Activated naive CD4-positive, alpha-beta T cell treated with anti-CD3 and anti-CD28 coated beads, Interleukin-2, amount 50 U/mL, for 24 hours (primary cell): ENCODE measurements around the gene MLLT10.
A peak's percentile ranks its signal among the peaks of the same experiment; 100 is the strongest.
"Not testable (repeated sequence)": the region's sequence is repeated elsewhere in the genome, so short reads cannot be mapped to it uniquely, and the experiment has no call there.

Experiments used
- H3K27ac Mint-ChIP-seq: one replicate; pipeline ENCODE4 v1.8.0; 2021; ENCODE audit warnings: mild to moderate bottlenecking, mixed read lengths
- H3K27me3 Mint-ChIP-seq: one replicate; pipeline ENCODE4 v1.8.0; 2021; ENCODE audit warnings: mixed read lengths
- H3K36me3 Mint-ChIP-seq: one replicate; pipeline ENCODE4 v1.8.0; 2021; ENCODE audit warnings: mixed read lengths
- H3K4me1 Mint-ChIP-seq: one replicate; pipeline ENCODE4 v1.8.0; 2021; ENCODE audit warnings: mixed read lengths
- H3K4me3 Mint-ChIP-seq: one replicate; pipeline ENCODE4 v1.8.0; 2021; ENCODE audit warnings: mild to moderate bottlenecking, mixed read lengths
- H3K9me3 Mint-ChIP-seq: one replicate; pipeline ENCODE4 v1.8.0; 2021; ENCODE audit warnings: mixed read lengths

Gene MLLT10

GRCh38 chr10:21607907-21608306, 73.9 kb downstream of the MLLT10 start:
- Mint-ChIP-seq H3K27ac (no peak overlapping the region), H3K9me3 (peaks cover 13% of the 10 kb centered on the region), H3K36me3 (peaks cover 39% of the 10 kb centered on the region), H3K4me1 (peaks cover 58% of the 10 kb centered on the region), H3K27me3 (no peaks in the 10 kb centered on the region), H3K4me3 (no peak overlapping the region)

DNA sequence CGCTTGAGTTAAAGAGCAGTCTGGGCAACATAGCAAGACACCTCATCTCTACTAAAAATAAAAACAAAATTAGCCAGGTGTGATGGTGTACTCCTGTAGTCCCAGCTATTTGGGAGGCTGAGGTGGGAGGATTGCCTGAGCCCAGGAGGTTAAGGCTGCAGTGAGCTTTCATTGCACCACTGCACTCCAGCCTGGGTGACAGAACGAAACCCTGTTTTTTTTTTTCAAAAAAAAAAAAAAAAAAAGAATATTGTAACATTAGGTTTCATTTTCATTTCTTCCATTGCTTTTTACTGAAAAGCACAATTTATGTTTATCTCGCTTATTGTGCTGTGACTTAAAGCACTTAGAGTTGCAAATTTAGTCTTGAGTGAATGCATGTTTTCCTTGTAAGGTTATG, 80.0 kb downstream of the MLLT10 start:
- H3K9me3 Mint-ChIP-seq: peaks cover 3% of the 10 kb centered on the region
- no peak overlapping the region for H3K27ac Mint-ChIP-seq
- peaks cover 23% of the 10 kb centered on the region for H3K36me3 Mint-ChIP-seq
- H3K27me3 Mint-ChIP-seq: no peaks in the 10 kb centered on the region
- H3K4me3 Mint-ChIP-seq: no peak overlapping the region
- H3K4me1 Mint-ChIP-seq: peaks cover 36% of the 10 kb centered on the region

DNA sequence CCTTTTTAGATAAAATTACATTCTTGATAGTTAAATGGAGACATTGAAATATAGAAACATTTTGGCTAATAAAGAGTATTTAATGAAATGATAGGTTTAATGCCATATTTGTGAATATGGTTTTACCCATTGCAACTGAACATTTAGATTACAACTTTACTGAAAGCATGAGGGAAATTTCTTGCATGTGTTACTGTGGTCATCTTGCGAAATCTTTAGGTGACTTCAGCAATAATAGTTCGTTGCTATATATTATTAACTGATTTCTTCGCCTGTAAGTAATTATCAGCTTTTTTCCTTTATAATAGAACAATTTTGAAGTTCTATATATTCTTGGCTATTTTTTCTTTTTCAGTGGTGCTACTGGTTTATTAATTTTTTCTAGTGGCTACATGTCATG, 83.2 kb downstream of the MLLT10 start:
- Mint-ChIP-seq H3K27ac (no peak overlapping the region), H3K9me3 (no peaks in the 10 kb centered on the region), H3K36me3 (peaks cover 15% of the 10 kb centered on the region), H3K4me1 (peaks cover 13% of the 10 kb centered on the region), H3K27me3 (no peaks in the 10 kb centered on the region), H3K4me3 (no peak overlapping the region)

GRCh38 chr10:21623291-21623690, 89.3 kb downstream of the MLLT10 start:
- Mint-ChIP-seq H3K27ac (no peak overlapping the region), H3K36me3 (peaks cover 37% of the 10 kb centered on the region), H3K4me1 (peaks cover 43% of the 10 kb centered on the region), H3K9me3 (no peaks in the 10 kb centered on the region), H3K27me3 (no peaks in the 10 kb centered on the region), H3K4me3 (no peak overlapping the region)

DNA sequence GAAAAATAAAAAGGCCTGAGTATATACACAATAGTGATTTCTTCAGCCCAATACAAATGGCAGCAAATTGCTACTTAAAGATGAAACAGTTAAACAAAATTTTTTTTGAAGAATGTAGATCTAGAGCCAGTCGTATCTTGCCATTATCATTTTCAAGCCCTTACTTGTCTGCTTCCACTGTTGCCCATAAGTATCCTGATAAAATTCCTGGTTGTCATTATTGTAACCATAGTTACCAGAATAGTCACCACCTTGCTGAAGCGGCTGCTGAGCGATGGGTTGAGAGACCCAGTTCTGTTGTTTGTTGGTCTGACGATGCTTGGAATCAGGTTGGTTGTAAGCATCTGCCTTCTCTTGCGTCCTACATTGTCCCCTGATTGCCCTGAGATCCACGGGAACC, 90.4 kb downstream of the MLLT10 start:
- H3K4me3 Mint-ChIP-seq, H3K9me3 Mint-ChIP-seq, H3K27ac Mint-ChIP-seq, H3K27me3 Mint-ChIP-seq: not testable (repeated sequence)
- H3K36me3 Mint-ChIP-seq: peaks cover 33% of the 10 kb centered on the region
- peaks cover 46% of the 10 kb centered on the region for H3K4me1 Mint-ChIP-seq

DNA sequence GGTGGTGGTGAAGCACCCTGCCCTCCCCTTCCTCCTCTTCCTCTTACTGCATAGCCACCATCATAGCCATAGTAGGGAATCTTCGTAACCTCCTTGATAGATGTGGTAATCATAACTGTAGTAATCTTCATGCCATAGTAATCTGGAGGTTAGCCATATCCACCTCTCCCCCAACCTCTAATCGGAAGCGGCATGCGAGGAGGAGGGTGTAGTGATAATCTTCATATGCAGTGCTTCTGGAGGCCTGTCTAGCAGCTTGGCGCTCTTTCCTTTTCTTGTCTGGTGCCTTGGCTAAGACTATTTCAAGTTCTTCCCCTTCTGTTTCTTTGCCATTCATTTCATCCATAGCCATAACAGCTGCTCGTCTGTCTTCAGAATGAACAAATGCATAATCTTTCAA, 90.9 kb downstream of the MLLT10 start:
- Mint-ChIP-seq H3K9me3 (no peaks in the 10 kb centered on the region), H3K4me1 (peaks cover 51% of the 10 kb centered on the region), H3K36me3 (peaks cover 38% of the 10 kb centered on the region), H3K27me3 (no peaks in the 10 kb centered on the region), H3K4me3 (no peak overlapping the region), H3K27ac (peak overlapping the region; percentile 27)

DNA sequence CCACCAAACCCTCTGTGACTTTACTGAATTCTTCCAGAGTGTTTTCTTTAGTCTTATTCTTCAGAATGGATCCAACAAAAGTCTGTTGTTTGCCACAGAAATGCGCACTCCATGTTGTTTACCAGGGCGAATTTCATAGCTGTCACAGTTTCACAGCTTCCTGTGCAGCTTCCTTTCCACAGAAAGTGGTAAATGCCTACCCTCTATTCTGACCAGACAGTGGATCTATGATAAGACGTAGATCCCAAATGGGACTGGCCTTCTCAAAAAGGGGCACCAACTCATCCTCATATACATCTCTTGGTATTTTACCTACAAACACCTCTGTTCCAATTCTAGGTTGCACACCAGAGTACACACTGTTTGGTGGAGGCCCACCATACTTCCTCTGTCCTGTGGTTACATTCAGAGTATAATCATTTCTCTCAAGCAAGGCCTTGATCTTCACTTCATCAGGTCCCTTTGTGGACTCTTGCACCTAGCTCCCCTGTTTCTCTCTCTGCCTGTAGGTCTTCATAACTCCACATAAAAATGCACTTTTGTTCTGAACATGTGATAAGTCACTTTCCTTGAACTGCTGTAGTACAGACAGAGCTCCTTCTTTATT, 91.7 kb downstream of the MLLT10 start:
- Mint-ChIP-seq H3K4me3 (no peak overlapping the region), H3K27me3 (no peaks in the 10 kb centered on the region), H3K36me3 (peaks cover 41% of the 10 kb centered on the region), H3K9me3 (no peaks in the 10 kb centered on the region), H3K4me1 (peaks cover 54% of the 10 kb centered on the region), H3K27ac (peak overlapping the region; percentile 27)

DNA sequence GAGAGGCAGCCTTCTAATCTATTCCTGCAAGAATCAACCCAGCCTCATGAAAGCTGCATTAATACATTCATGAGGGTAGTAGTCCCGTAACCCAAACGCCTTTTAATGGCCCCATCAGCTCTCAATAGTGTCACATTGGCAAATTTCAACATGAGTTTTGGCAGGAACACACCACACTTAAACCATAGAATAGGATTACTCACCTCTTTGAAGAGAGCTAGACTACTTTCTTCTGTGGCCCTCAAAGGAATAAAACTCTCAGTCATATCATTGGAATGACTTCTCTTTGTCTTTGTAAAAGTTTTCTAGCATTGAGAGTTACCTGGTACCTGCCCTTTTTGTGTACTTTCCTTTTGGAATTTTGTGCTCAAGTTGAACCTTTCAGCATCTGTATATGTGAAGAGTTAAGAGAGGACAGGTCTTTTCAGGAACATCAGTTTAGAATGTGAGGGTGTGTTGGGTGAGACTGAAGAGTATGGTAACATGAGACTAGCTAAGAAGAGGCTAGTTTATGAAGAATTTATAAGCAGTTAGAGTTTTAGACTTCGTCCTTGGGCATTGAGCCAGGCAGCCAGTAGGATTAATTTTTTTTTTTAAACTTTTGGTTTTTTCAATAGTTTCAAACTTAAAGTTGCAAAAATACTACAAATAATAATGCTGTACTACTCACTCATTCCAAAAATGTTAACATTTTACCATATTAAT, 92.6 kb downstream of the MLLT10 start:
- H3K27ac Mint-ChIP-seq: no peak overlapping the region
- peaks cover 58% of the 10 kb centered on the region for H3K4me1 Mint-ChIP-seq
- H3K4me3 Mint-ChIP-seq: no peak overlapping the region
- no peaks in the 10 kb centered on the region for H3K27me3 Mint-ChIP-seq
- peaks cover 45% of the 10 kb centered on the region for H3K36me3 Mint-ChIP-seq
- H3K9me3 Mint-ChIP-seq: no peaks in the 10 kb centered on the region

- no peak overlapping the region for H3K27ac Mint-ChIP-seq
- no peak overlapping the region for H3K4me3 Mint-ChIP-seq
- H3K4me1 Mint-ChIP-seq: peaks cover 63% of the 10 kb centered on the region
- H3K9me3 Mint-ChIP-seq: no peaks in the 10 kb centered on the region
- peaks cover 45% of the 10 kb centered on the region for H3K36me3 Mint-ChIP-seq
- no peaks in the 10 kb centered on the region for H3K27me3 Mint-ChIP-seq
These were observed 93.3 kb downstream of the MLLT10 start for GRCh38 chr10:21627331-21627730.

DNA sequence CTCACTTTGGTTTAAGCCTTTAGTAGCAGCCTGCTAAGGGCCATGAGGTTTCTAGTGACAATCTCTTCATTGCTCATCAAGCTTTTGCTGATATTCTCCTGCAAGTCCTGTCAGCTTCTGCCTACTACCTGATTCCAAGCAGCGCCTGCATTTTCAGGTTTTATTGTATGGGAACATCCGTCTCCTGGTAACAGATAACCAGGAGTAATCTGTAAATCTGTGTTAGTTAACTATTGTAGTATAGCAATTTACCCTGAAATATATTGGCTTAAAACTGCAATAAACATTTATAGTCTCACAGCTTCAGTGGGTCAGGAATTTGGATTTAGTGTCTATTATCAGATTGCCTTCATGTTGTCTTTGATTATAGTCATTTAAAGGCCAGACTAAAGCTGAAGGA, 94.0 kb downstream of the MLLT10 start:
- H3K4me3 Mint-ChIP-seq: no peak overlapping the region
- no peaks in the 10 kb centered on the region for H3K27me3 Mint-ChIP-seq
- no peak overlapping the region for H3K27ac Mint-ChIP-seq
- peaks cover 58% of the 10 kb centered on the region for H3K4me1 Mint-ChIP-seq
- H3K36me3 Mint-ChIP-seq: peaks cover 45% of the 10 kb centered on the region
- no peaks in the 10 kb centered on the region for H3K9me3 Mint-ChIP-seq

DNA sequence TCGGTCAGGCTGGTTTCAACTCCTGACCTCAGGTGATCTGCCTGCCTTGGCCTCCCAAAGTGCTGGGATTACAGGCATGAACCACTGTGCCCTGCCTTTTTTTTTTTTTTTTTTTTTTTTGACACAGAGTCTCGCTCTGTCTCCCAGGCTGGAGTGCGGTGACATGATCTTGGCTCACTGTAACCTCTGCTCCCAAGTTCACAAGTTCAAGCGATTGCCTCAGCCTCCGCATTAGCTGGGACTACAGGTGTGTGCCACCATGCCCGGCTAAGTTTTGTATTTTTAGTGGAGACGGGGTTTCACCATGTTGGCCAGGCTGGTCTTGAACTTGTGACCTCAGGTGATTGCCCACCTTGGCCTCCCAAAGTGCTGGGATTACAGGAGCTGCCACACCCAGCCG, 94.6 kb downstream of the MLLT10 start:
- not testable (repeated sequence) for H3K27me3 Mint-ChIP-seq, H3K27ac Mint-ChIP-seq, H3K9me3 Mint-ChIP-seq, H3K4me3 Mint-ChIP-seq
- H3K36me3 Mint-ChIP-seq: peaks cover 45% of the 10 kb centered on the region
- H3K4me1 Mint-ChIP-seq: peaks cover 53% of the 10 kb centered on the region

DNA sequence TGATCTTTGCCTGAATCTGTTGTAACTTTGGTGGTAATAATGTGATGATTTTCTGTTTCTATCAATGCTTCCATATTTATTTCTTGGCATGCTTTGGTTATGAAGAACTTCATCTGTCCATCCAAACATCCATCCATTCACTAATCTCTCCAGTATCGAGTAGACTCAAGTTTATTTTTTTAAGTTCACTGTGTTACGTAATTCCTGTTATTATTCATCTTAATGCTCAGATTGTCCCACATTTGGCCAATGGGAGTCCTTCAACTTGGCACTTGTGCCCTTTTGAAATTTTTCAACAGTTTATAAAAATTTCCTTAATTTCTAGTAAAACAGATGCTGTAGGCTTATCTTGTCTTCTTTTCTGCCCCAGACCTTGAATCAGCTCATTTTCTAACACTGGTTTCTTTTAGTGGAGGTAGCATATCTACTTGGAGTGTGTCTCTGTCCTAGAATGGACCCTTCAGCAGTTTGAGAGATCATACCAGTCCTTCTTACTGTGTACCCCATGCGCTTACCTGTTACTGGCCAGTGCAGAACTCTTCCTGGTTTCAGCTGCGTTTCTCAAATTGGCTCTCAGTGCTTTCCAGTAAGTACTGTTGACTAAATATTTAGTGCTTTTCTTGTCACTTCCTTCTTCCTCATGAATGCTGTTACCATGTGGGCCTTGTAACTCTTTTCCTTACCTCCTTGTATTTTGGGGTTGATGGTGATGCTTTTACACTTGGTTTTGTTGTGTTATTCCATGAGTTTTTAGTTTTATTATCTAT, 100.8 kb downstream of the MLLT10 start:
- Mint-ChIP-seq H3K36me3 (peaks cover 32% of the 10 kb centered on the region), H3K27me3 (no peaks in the 10 kb centered on the region), H3K4me1 (peaks cover 50% of the 10 kb centered on the region), H3K4me3 (no peak overlapping the region), H3K27ac (no peak overlapping the region), H3K9me3 (no peaks in the 10 kb centered on the region)

- H3K27me3 Mint-ChIP-seq: no peaks in the 10 kb centered on the region
- H3K36me3 Mint-ChIP-seq: peaks cover 34% of the 10 kb centered on the region
- no peak overlapping the region for H3K27ac Mint-ChIP-seq
- peaks cover 47% of the 10 kb centered on the region for H3K4me1 Mint-ChIP-seq
- no peaks in the 10 kb centered on the region for H3K9me3 Mint-ChIP-seq
- H3K4me3 Mint-ChIP-seq: no peak overlapping the region
These were observed 103.8 kb downstream of the MLLT10 start for GRCh38 chr10:21637795-21638194.

DNA sequence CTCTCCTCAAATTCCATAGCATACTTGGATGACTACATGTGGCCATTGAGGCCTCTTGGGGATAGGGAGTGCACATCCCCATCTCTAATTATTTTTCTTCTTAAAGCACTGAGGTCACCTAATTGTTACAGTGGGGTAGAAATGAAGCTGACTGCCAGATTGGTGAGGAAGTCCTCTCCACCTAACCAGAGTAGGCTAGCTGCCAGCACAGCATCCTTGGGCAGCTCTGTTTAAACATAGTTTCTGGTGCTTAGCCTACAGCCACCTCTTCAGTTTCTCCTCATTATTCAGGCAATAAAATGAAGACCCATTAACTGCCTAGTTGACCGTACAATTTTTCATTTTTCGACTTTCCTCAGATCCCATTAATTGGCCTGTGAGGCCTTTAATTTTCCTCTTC, 104.6 kb downstream of the MLLT10 start:
- Mint-ChIP-seq H3K4me3 (no peak overlapping the region), H3K36me3 (peaks cover 34% of the 10 kb centered on the region), H3K27ac (no peak overlapping the region), H3K27me3 (no peaks in the 10 kb centered on the region), H3K4me1 (peaks cover 50% of the 10 kb centered on the region), H3K9me3 (no peaks in the 10 kb centered on the region)

GRCh38 chr10:21648040-21648439, 114.0 kb downstream of the MLLT10 start:
- no peak overlapping the region for H3K27ac Mint-ChIP-seq
- H3K27me3 Mint-ChIP-seq: no peaks in the 10 kb centered on the region
- no peak overlapping the region for H3K4me3 Mint-ChIP-seq
- peaks cover 41% of the 10 kb centered on the region for H3K4me1 Mint-ChIP-seq
- no peaks in the 10 kb centered on the region for H3K9me3 Mint-ChIP-seq
- H3K36me3 Mint-ChIP-seq: peaks cover 18% of the 10 kb centered on the region

DNA sequence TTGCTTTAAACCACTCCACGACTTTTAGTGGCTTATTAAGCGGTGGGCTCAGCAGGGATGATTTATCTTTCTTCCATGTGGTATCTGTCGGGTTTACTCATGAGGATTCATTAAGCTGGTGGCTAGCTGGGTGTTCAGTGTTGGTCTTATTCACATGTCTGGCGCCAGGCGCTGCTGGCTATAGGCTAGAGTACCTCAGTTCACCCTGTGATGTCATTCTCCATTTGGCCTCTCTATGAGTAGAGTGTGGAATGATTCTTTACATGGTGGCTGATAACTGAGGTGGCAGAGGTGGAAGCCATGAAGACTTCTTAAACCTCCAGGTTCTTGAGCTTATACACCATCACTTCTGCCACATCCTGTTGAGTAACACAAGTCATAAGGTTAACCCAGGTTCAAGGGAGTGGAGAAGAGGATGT, 115.4 kb downstream of the MLLT10 start:
- no peaks in the 10 kb centered on the region for H3K27me3 Mint-ChIP-seq
- H3K36me3 Mint-ChIP-seq: peaks cover 18% of the 10 kb centered on the region
- no peaks in the 10 kb centered on the region for H3K9me3 Mint-ChIP-seq
- peaks cover 33% of the 10 kb centered on the region for H3K4me1 Mint-ChIP-seq
- no peak overlapping the region for H3K4me3 Mint-ChIP-seq
- no peak overlapping the region for H3K27ac Mint-ChIP-seq
